ENCODE measurements around the gene DUSP10. TPM values are rescaled to one million over a fixed set of nuclear protein-coding genes. Genes with fewer than 3 reads are reported as not detected.

DUSP10 gene
- polyA plus RNA-seq, 1 donor from 2014 or later: 8.6 TPM

DNA sequence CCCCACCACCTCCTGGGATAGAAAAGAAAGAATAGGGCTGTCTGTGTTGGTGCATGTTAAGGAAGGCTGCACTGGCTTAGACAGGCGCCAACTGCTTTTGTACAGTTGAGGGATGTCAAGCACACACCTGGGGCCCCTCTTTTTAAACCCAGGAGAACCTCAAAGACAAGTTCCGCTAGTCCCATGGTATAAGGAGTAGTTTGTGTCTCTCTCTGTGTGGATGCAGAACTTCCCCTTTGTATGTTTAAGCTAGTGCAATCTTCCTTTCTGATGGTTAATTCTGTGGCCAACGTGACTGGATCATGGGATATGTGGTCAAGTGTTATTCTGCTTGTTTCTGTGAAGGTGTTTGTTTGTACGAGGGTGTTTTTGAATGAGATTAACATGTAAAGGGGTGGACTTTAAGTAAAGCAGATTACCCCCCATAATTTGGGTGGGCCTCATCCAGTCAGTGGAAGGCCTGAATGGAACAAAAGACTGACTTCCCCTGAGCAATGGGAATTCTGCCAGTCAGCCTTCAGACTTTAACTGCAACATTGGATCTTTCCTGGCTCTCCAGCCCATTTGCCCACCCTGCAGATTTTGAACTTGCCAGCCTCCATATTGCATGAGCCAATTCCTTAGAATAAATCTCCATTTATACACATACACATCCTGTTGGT lies 9.5 kb upstream of the DUSP10 start:
- H3K27me3 Mint-ChIP-seq: no peaks in the 10 kb centered on the region
- H3K36me3 Mint-ChIP-seq: no peaks in the 10 kb centered on the region
- peaks cover 14 to 17% (median 16%) of the 10 kb centered on the region in 3 donors for H3K4me1 Mint-ChIP-seq
- H3K4me3 Mint-ChIP-seq: no peak overlapping the region
- peak overlapping the region in 1 of 3 donors; percentile 29 for H3K27ac Mint-ChIP-seq
- H3K9me3 Mint-ChIP-seq: peaks cover 0 to 1% (median 0%) of the 10 kb centered on the region in 3 donors

DNA sequence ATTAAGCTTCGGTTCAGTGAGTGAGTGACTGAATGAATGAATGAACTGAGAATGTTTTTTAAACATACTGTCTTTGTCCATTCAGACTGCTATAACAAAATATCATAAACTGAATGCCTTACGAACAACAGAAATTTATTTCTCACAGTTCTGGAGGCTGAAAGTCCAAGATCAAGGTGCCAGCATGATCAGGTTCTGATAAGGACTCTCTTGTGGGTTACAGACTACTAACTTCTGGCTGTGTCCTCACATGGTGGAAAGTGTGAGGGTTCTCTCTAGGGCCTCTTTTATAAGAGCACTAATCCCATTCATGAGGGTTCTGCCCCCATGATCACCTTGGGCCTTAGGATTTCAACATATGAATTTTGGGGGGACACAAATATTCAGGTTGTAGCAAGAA lies 7.1 kb upstream of the DUSP10 start:
- no peaks in the 10 kb centered on the region for H3K36me3 Mint-ChIP-seq
- H3K9me3 Mint-ChIP-seq: peaks cover 0 to 1% (median 0%) of the 10 kb centered on the region in 3 donors
- H3K27ac Mint-ChIP-seq: no peak overlapping the region
- H3K27me3 Mint-ChIP-seq: no peaks in the 10 kb centered on the region
- peaks cover 4 to 9% (median 8%) of the 10 kb centered on the region in 3 donors for H3K4me1 Mint-ChIP-seq
- no peak overlapping the region for H3K4me3 Mint-ChIP-seq

- peak overlapping the region in 1 of 4 donors; percentile 55 for H3K4me3 Mint-ChIP-seq
- H3K27me3 Mint-ChIP-seq: no peaks in the 10 kb centered on the region
- H3K27ac Mint-ChIP-seq: peak overlapping the region in 1 of 3 donors; percentile 41
- H3K36me3 Mint-ChIP-seq: no peaks in the 10 kb centered on the region
- peaks cover 8 to 12% (median 12%) of the 10 kb centered on the region in 3 donors for H3K4me1 Mint-ChIP-seq
- no peaks in the 10 kb centered on the region for H3K9me3 Mint-ChIP-seq
Measured at GRCh38 chr1:221747839-221748238, 6.0 kb upstream of the DUSP10 start.

DNA sequence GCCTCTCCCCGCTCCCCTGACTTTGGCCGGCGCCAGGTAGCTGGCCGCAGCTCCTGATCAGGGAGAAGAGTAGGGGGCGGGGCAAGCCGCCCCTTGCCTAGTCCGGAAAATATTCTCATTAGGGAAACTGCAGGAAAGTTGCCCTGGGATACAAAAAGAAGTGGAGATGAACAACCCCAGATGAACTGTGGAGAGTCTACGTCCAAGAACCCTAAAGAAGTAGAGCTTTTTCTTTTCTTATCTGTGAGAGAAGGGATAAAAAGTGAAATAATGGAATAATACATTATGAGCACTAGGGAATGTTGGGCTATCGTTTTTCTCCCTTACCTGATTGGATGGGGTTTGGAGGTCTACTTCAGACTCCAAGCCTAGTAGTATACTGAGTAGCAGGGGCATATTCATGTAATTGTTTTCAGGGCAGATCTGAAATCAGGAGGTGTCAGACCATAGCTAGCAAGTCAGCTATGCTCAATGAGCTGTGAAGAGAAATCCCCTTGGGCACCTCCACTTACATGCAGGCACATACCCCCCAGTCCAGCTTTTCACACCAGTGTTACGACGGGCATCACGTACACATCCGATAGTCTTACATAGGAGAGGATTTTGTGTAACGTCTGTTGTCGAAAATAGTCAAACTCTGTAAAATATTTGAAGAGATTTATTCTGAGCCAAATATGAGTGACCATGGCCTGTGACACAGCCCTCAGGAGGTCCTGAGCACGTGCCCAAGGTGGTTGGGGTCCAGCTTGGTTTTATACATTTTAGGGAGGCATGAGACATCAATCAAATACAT lies 1.7 kb upstream of the DUSP10 start:
- H3K27me3 Mint-ChIP-seq: no peaks in the 10 kb centered on the region
- peak overlapping the region in 1 of 3 donors; percentile 94 for H3K27ac Mint-ChIP-seq
- H3K36me3 Mint-ChIP-seq: no peaks in the 10 kb centered on the region
- H3K9me3 Mint-ChIP-seq: no peaks in the 10 kb centered on the region
- peaks cover 8 to 18% (median 15%) of the 10 kb centered on the region in 3 donors for H3K4me1 Mint-ChIP-seq
- peak overlapping the region in 3 of 4 donors; percentile 88 to 95 (median 93) for H3K4me3 Mint-ChIP-seq

GRCh38 chr1:221742555-221743415 lies 896 bp upstream of the DUSP10 start:
- Mint-ChIP-seq H3K36me3 (peaks cover 2% of the 10 kb centered on the region), H3K27ac (peak overlapping the region in 1 of 3 donors; percentile 94), H3K4me3 (peak overlapping the region in 3 of 4 donors; percentile 88 to 95 (median 93)), H3K4me1 (peaks cover 8 to 26% (median 22%) of the 10 kb centered on the region in 3 donors), H3K9me3 (no peaks in the 10 kb centered on the region), H3K27me3 (no peaks in the 10 kb centered on the region)

GRCh38 chr1:221740993-221741702 lies 741 bp downstream of the DUSP10 start:
- no peaks in the 10 kb centered on the region for H3K27me3 Mint-ChIP-seq
- peaks cover 8 to 33% (median 26%) of the 10 kb centered on the region in 3 donors for H3K4me1 Mint-ChIP-seq
- no peak overlapping the region for H3K27ac Mint-ChIP-seq
- H3K36me3 Mint-ChIP-seq: peaks cover 8% of the 10 kb centered on the region
- H3K4me3 Mint-ChIP-seq: no peak overlapping the region
- H3K9me3 Mint-ChIP-seq: no peaks in the 10 kb centered on the region

- H3K9me3 Mint-ChIP-seq: no peaks in the 10 kb centered on the region
- H3K36me3 Mint-ChIP-seq: peaks cover 8% of the 10 kb centered on the region
- no peak overlapping the region for H3K4me3 Mint-ChIP-seq
- H3K27me3 Mint-ChIP-seq: no peaks in the 10 kb centered on the region
- H3K27ac Mint-ChIP-seq: no peak overlapping the region
- peaks cover 12 to 36% (median 26%) of the 10 kb centered on the region in 3 donors for H3K4me1 Mint-ChIP-seq
Measured at GRCh38 chr1:221740369-221740992, 1.4 kb downstream of the DUSP10 start.

DNA sequence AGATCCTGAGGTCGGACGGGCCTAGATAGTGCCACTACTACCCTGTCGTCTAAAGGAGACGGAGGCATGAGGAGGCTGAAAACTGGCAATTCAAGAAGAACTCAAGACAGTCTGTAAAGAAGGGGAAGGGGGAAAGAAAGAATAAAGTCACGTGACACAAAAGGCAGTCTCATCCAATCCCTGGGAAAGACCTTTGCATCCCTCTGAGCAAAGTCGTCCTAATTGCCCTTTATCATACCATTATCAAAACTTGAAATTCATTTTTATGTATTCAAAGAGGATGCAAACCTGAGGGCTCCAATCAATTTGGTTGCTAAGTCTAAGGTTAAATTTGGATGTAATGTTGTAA lies 2.2 kb downstream of the DUSP10 start:
- H3K4me1 Mint-ChIP-seq: peaks cover 17 to 39% (median 30%) of the 10 kb centered on the region in 3 donors
- H3K27me3 Mint-ChIP-seq: no peaks in the 10 kb centered on the region
- no peaks in the 10 kb centered on the region for H3K9me3 Mint-ChIP-seq
- peak overlapping the region in 1 of 3 donors; percentile 47 for H3K27ac Mint-ChIP-seq
- peak overlapping the region in 1 of 4 donors; percentile 53 for H3K4me3 Mint-ChIP-seq
- H3K36me3 Mint-ChIP-seq: peaks cover 8% of the 10 kb centered on the region

GRCh38 chr1:221739018-221739676 lies 2.7 kb downstream of the DUSP10 start:
- Mint-ChIP-seq H3K9me3 (no peaks in the 10 kb centered on the region), H3K27ac (peak overlapping the region in 2 of 3 donors; percentile 47 to 56), H3K4me1 (peaks cover 17 to 39% (median 29%) of the 10 kb centered on the region in 3 donors), H3K27me3 (no peaks in the 10 kb centered on the region), H3K4me3 (peak overlapping the region in 1 of 4 donors; percentile 53), H3K36me3 (peaks cover 8% of the 10 kb centered on the region)

GRCh38 chr1:221736714-221737113 lies 5.2 kb downstream of the DUSP10 start:
- Mint-ChIP-seq H3K4me3 (no peak overlapping the region), H3K27ac (no peak overlapping the region), H3K9me3 (no peaks in the 10 kb centered on the region), H3K27me3 (no peaks in the 10 kb centered on the region), H3K4me1 (peaks cover 19 to 42% (median 30%) of the 10 kb centered on the region in 3 donors), H3K36me3 (peaks cover 8% of the 10 kb centered on the region)

GRCh38 chr1:221735999-221736398 lies 5.9 kb downstream of the DUSP10 start:
- Mint-ChIP-seq H3K27ac (no peak overlapping the region), H3K4me3 (peak overlapping the region in 2 of 4 donors; percentile 5 to 39), H3K4me1 (peaks cover 19 to 42% (median 30%) of the 10 kb centered on the region in 3 donors), H3K9me3 (no peaks in the 10 kb centered on the region), H3K27me3 (no peaks in the 10 kb centered on the region), H3K36me3 (peaks cover 8% of the 10 kb centered on the region)

GRCh38 chr1:221734187-221734586 lies 7.7 kb downstream of the DUSP10 start:
- Mint-ChIP-seq H3K27me3 (no peaks in the 10 kb centered on the region), H3K4me3 (no peak overlapping the region), H3K9me3 (no peaks in the 10 kb centered on the region), H3K4me1 (peaks cover 22 to 38% (median 28%) of the 10 kb centered on the region in 3 donors), H3K27ac (peak overlapping the region in 1 of 3 donors; percentile 19), H3K36me3 (peaks cover 10% of the 10 kb centered on the region)

- Mint-ChIP-seq H3K27ac (no peak overlapping the region), H3K27me3 (no peaks in the 10 kb centered on the region), H3K4me3 (no peak overlapping the region)
Measured at GRCh38 chr1:221732052-221732451, 9.8 kb downstream of the DUSP10 start.

More at GRCh38 chr1:221732052-221732451, 9.8 kb downstream of the DUSP10 start:
- Mint-ChIP-seq H3K4me1 (peaks cover 21 to 43% (median 35%) of the 10 kb centered on the region in 3 donors), H3K36me3 (peaks cover 6% of the 10 kb centered on the region), H3K9me3 (no peaks in the 10 kb centered on the region)

All from IgD-negative memory B cell (primary cell).